Mucosa of stomach (tissue), 1 donor: Measurements from ENCODE around the gene DNAJC21.

Experiments
- H3K27me3 ChIP-seq: one replicate; pipeline ENCODE4 v1.7.0; 2013; ENCODE audit warnings: mild to moderate bottlenecking, low read length; ENCODE audit not compliant: control insufficient read depth, insufficient read depth
- H3K36me3 ChIP-seq: one replicate; pipeline ENCODE4 v1.7.0; 2013; ENCODE audit warnings: low read length; ENCODE audit not compliant: control insufficient read depth, insufficient read depth
- H3K4me1 ChIP-seq: one replicate; pipeline ENCODE4 v1.7.0; 2013; ENCODE audit warnings: mild to moderate bottlenecking, low read length; ENCODE audit not compliant: control insufficient read depth, insufficient read depth
- H3K4me3 ChIP-seq: one replicate; pipeline ENCODE4 v1.7.0; 2013; ENCODE audit warnings: low read length
- H3K9ac ChIP-seq: one replicate; pipeline ENCODE4 v1.7.0; 2013; ENCODE audit warnings: mild to moderate bottlenecking, low read length, moderate library complexity
- H3K9me3 ChIP-seq: one replicate; pipeline ENCODE4 v1.7.0; 2013; ENCODE audit warnings: mild to moderate bottlenecking, low read length, moderate library complexity; ENCODE audit not compliant: control insufficient read depth
- donor health status: Pancreatic carcinoma.

Gene DNAJC21

GRCh38 chr5:34996261-34996660, 66.9 kb downstream of the DNAJC21 start:
- Histone ChIP-seq H3K9ac (no peak overlapping the region), H3K27me3 (no peaks in the 10 kb centered on the region), H3K9me3 (no peaks in the 10 kb centered on the region), H3K4me1 (no peaks in the 10 kb centered on the region), H3K36me3 (no peaks in the 10 kb centered on the region), H3K4me3 (no peak overlapping the region)

- no peak overlapping the region for H3K9ac ChIP-seq
- no peaks in the 10 kb centered on the region for H3K4me1 ChIP-seq
- no peaks in the 10 kb centered on the region for H3K36me3 ChIP-seq
- no peak overlapping the region for H3K4me3 ChIP-seq
- no peaks in the 10 kb centered on the region for H3K9me3 ChIP-seq
- no peaks in the 10 kb centered on the region for H3K27me3 ChIP-seq
Measured at GRCh38 chr5:34998058-34998789, 68.9 kb downstream of the DNAJC21 start.

DNA sequence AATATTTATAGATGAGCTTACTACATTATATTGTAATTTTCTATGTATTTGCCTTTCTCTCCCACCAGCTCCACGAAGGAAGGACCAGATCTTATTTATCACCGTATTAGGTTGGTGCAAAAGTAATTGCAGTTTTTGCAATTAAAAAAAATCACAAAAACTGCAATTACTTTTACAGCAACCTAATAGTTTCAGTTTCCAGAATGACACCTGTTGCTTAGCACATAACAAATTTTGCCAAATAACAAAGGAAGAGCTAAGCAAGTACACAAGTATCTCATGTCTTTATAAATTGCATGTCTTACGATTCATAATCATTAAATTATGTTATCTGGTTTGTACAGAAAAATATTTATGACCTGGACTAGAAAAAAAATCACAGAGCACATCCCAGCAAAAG, 72.5 kb downstream of the DNAJC21 start:
- Histone ChIP-seq H3K4me3 (no peak overlapping the region), H3K27me3 (no peaks in the 10 kb centered on the region), H3K36me3 (no peaks in the 10 kb centered on the region), H3K9ac (no peak overlapping the region), H3K9me3 (no peaks in the 10 kb centered on the region), H3K4me1 (no peaks in the 10 kb centered on the region)

- no peak overlapping the region for H3K9ac ChIP-seq
- no peaks in the 10 kb centered on the region for H3K9me3 ChIP-seq
- no peaks in the 10 kb centered on the region for H3K4me1 ChIP-seq
- H3K36me3 ChIP-seq: no peaks in the 10 kb centered on the region
- no peaks in the 10 kb centered on the region for H3K27me3 ChIP-seq
- H3K4me3 ChIP-seq: no peak overlapping the region
Measured at GRCh38 chr5:35002459-35002858, 73.1 kb downstream of the DNAJC21 start.

- no peaks in the 10 kb centered on the region for H3K9me3 ChIP-seq
- H3K27me3 ChIP-seq: no peaks in the 10 kb centered on the region
- H3K9ac ChIP-seq: no peak overlapping the region
- no peaks in the 10 kb centered on the region for H3K36me3 ChIP-seq
- H3K4me3 ChIP-seq: no peak overlapping the region
- H3K4me1 ChIP-seq: no peaks in the 10 kb centered on the region
Measured at GRCh38 chr5:35003018-35003957, 73.9 kb downstream of the DNAJC21 start.

DNA sequence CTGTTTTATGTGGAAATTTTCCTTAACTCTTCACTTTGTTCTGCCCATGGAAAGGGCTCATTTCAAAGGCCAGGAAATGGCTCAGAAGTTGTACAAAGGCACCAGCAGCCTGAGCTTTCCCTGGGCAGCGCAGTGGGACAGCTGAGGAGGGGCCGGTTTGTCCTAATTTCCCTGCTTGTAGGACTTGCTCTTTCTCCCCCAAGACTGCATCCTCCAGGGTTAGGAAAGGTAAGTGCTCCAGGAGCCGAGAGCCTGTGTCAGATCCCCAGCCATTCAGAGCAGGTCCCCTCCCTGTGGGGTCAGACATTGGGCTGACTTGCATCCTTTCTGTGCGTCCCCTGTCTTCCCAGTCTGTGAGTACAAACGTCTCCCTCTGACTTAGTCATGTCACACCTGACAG, 74.8 kb downstream of the DNAJC21 start:
- H3K4me3 ChIP-seq: no peak overlapping the region
- H3K36me3 ChIP-seq: no peaks in the 10 kb centered on the region
- no peak overlapping the region for H3K9ac ChIP-seq
- H3K27me3 ChIP-seq: no peaks in the 10 kb centered on the region
- no peaks in the 10 kb centered on the region for H3K4me1 ChIP-seq
- H3K9me3 ChIP-seq: no peaks in the 10 kb centered on the region

DNA sequence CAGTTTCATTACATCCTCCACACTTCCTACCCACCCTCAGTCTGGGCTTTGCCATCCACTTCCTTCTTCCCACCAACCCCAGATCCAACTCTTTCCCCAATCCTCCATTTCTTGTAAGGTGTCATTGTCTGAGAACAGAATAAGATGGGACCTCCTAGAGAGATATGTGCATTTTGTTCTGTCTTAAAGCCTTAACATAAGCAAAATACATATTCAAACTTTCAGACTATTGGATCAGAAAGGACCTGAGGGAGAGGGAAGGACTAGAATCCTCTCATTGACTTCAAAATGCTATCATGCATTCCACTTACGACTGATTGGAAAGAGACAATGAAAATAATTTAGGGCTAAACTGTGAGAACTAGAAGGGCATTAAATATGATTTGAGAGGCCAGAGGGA, 75.4 kb downstream of the DNAJC21 start:
- no peaks in the 10 kb centered on the region for H3K4me1 ChIP-seq
- H3K9ac ChIP-seq: no peak overlapping the region
- no peaks in the 10 kb centered on the region for H3K9me3 ChIP-seq

More for the DNA sequence above, 75.4 kb downstream of the DNAJC21 start:
- Histone ChIP-seq H3K36me3 (no peaks in the 10 kb centered on the region), H3K27me3 (no peaks in the 10 kb centered on the region), H3K4me3 (no peak overlapping the region)
